ENCODE data around the gene CCDC57.

The CCDC57 gene

GRCh38 chr17:82094931-82095776 is 117.5 kb downstream of the CCDC57 start:
- TF ChIP-seq CTCF (IDR thresholded peaks at IDR 0.05; ENCODE audit: low read depth, low read length): no peak
- no peak overlapping the region for H3K4me3 ChIP-seq (ENCODE audit: low read depth, low read length)

GRCh38 chr17:82092995-82093751 is 119.5 kb downstream of the CCDC57 start:
- no peak for TF ChIP-seq CTCF (IDR thresholded peaks at IDR 0.05; ENCODE audit: low read depth, low read length)
- H3K4me3 ChIP-seq (ENCODE audit: low read depth, low read length): no peak overlapping the region

- TF ChIP-seq CTCF (IDR thresholded peaks at IDR 0.05; ENCODE audit: low read depth, low read length): no peak
- no peak overlapping the region for H3K4me3 ChIP-seq (ENCODE audit: low read depth, low read length)
Observed at GRCh38 chr17:82092628-82092994, 120.0 kb downstream of the CCDC57 start.

GRCh38 chr17:82092094-82092586 is 120.5 kb downstream of the CCDC57 start:
- no peak for TF ChIP-seq CTCF (IDR thresholded peaks at IDR 0.05; ENCODE audit: low read depth, low read length)
- no peak overlapping the region for H3K4me3 ChIP-seq (ENCODE audit: low read depth, low read length)

GRCh38 chr17:82091264-82092066 is 121.2 kb downstream of the CCDC57 start:
- H3K4me3 ChIP-seq (ENCODE audit: low read depth, low read length): no peak overlapping the region
- no peak for TF ChIP-seq CTCF (IDR thresholded peaks at IDR 0.05; ENCODE audit: low read depth, low read length)

GRCh38 chr17:82090549-82091263 is 121.9 kb downstream of the CCDC57 start:
- no peak for TF ChIP-seq CTCF (IDR thresholded peaks at IDR 0.05; ENCODE audit: low read depth, low read length)
- no peak overlapping the region for H3K4me3 ChIP-seq (ENCODE audit: low read depth, low read length)

Measured in WI38 (cell line).